NB4 (cell line): ENCODE data around the gene P2RY8.

ENCODE experiments used
- POLR2A ChIP-seq: IDR thresholded peaks from 2 replicates; pipeline ENCODE4 v1.6.1; 2011; ENCODE audit warnings: mild to moderate bottlenecking; ENCODE audit not compliant: insufficient read length; ENCODE audit errors: extremely low read depth
- TF ChIP-seq, protein P1 (sequence below): IDR thresholded peaks from one replicate; pipeline ENCODE4 v1.5.1; 2012; ENCODE audit warnings: low read depth, low read length

DNA sequence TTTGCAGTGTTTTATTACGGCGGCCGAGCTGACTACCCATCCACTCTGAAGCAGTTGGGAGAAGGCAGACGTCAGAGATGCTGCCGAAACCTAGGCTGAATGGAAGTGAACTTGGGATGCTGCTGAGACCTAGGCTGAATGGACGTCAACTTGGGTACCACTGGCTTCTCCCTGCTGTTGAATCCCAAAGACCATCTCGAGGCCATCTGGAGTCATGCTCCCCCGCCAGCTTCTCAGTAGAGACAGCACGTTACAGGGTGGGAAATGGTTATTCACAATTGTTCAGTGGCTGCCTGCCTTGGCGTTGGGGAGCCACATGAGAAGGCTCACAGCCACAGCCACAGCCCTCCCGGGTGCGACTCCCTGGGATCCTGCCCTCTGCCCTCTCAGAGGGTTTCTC is 40.9 kb downstream of the P2RY8 start:
- TF ChIP-seq, protein P1, sequence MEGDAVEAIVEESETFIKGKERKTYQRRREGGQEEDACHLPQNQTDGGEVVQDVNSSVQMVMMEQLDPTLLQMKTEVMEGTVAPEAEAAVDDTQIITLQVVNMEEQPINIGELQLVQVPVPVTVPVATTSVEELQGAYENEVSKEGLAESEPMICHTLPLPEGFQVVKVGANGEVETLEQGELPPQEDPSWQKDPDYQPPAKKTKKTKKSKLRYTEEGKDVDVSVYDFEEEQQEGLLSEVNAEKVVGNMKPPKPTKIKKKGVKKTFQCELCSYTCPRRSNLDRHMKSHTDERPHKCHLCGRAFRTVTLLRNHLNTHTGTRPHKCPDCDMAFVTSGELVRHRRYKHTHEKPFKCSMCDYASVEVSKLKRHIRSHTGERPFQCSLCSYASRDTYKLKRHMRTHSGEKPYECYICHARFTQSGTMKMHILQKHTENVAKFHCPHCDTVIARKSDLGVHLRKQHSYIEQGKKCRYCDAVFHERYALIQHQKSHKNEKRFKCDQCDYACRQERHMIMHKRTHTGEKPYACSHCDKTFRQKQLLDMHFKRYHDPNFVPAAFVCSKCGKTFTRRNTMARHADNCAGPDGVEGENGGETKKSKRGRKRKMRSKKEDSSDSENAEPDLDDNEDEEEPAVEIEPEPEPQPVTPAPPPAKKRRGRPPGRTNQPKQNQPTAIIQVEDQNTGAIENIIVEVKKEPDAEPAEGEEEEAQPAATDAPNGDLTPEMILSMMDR, result no peak
- TF ChIP-seq POLR2A, result no peak
